Neural progenitor cell (in vitro differentiated cells): ENCODE results near the gene C1RL.

Experiments
- CTCF ChIP-seq: fragments of 200-600 bp; sonication (generic); IDR thresholded peaks from 2 replicates; pipeline ENCODE4 v1.5.1; 2017; ENCODE audit warnings: antibody characterized with exemption, mild to moderate bottlenecking
- EZH2phosphoT487 ChIP-seq: fragments of 200-600 bp; sonication (generic); IDR thresholded peaks from 2 replicates; pipeline ENCODE4 v1.6.1; 2017; ENCODE audit warnings: antibody characterized with exemption

GRCh38 chr12:7142056-7142644 is 33.1 kb upstream of the C1RL start:
- TF ChIP-seq CTCF (peak; percentile 76), EZH2phosphoT487 (no peak)
